Measurements from ENCODE around the gene RBM44.

The RBM44 gene

DNA sequence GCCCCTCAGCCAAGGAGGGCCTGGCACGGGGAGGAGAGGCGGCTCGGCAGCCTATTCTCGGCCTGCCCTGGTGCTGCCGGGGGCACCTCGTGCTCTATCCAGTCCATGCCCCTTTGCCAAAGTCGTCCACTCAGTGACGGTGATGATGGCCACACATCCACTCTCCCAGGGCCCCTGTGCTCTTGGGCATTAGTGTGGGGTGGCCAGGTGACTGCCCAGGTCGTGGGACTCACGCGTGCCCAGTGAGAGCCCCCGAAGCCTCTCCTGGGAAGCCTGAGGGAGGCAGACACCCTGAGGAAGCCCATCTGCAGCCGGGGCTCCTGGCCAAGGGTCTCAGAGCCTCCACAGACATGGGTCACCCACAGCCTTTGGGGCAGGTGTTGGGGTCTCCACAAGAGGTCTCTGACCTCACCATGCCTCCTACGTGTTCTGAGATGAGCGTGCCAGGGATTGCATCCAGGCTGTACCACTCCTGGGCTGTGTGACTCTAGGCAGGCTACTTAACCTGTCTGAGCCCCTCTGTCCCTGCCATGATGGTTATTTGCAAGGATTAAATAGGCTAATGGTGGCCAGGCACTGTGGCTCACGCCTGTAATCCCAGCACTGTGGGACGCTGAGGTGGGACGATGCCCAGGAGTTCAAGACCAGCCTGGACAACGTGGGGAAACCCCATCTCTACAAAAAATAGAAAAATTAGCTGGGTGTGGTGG is 73.8 kb downstream of the RBM44 start:
- no peak for DNase-seq

DNA sequence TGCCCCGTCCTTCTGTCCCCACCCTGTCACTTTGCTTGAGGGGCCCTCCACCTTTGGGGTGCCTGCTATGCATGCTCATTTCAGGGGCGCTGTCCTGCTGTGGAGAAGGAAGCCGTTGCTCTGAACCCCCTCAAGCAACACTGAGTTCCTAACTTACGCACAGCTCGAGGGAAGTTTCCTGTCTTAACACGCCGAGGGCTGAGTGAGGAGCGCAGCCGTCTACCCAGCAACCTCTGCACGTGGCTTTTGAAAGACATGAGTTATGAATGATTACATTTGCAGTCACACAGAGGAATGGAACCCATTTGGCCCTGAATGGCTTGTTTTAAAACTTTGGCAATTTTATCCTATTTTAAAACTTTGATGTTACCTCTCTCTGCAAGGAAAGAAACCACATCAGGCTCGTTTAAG is 74.8 kb downstream of the RBM44 start:
- DNase-seq, result peak in 1 of 4 experiments; percentile 25

DNA sequence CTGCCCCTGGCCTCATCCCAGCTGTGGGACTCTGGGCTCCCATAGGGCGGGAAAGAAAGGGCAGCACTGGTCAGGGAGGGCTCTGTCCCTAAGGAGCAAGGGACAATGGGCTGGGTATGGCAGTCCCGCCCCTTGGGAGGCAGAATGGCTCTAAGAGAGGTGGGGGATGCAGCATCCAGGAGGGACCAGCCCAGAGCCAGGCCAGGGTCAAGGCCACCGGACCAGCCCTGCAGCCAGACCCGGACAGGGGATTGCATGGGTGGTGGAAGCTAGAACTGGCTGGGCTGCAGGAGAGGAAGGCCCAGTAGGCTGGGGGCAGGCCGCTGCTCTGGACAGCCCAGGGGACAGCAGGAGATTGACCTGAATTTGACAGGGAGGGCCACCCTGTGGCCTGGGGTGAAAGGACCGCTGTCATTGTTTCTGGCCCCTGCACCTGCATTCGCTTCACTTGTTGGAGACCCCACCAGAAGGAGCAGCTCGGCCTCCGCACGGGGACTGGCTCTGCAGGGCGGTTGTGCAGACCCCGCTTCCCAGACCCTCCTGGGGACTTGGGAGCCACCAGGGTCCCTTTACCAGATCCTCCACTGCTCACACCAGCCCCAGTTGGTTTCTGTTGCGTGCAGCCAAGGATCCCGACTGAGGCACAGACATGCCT is 75.4 kb downstream of the RBM44 start:
- no peak for DNase-seq

- DNase-seq, result no peak
Observed at GRCh38 chr2:237874585-237875161, 76.1 kb downstream of the RBM44 start.

DNA sequence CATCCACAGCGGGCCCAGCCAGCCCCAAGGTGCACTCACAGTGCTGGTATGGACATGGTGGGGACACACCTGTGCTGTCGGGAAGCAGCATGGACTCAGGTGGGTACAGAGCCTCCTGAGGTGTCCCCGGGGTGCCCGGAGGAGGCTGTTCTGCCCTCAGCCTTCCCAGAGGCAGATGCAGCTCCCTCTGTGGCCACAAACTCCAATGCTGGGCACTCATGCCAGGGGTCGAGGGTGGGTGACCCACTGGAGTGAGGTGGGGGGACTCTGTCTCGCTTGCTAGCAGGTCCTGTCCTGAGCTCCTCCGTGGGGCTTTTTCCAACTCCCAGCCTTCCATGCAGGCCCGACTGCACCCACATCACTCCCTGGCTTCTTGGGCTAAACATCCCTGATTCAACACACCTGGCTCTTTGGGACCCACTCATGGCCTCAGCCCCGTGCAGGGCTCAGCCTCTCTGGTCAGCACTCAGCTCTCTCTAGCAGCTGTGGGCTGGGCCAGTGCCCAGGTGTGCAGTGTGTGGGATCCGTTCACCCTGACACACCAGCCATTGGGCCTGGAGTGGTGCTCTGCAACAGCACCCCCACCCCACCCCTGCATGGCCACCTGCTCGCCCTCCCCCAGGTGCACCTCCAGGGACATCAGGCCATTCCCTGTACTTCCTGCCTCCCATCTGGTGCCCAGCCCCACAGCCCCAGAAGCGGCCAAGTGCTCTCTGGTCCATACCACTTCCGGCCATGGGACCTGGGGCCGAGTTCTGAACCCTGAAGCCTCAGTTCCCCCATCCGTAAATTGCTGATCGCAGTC is 76.9 kb downstream of the RBM44 start:
- no peak for DNase-seq

DNA sequence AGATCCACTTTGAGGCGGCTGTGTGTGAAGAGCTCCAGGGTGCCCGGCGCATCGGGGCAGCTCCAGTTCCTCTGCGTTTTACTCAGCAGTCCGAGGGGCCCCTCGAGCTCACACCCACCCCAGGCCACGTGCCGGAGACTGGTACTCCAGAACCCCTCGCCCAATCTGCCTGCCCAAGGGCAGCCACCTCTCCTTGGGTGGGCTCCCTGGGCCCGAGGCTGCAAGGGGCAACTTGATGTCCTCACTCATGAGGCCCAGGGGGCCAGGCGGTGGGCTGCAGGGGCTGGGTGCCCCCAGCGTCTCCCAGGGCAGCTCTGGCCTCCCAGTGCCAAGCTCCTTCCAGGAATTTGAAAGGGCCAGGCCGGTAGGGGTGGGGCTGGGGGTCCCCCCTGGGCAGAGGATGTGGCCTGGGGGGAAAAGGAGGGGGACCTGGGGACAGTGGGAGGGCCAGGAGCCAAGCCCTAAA is 77.5 kb downstream of the RBM44 start:
- no peak for DNase-seq

DNA sequence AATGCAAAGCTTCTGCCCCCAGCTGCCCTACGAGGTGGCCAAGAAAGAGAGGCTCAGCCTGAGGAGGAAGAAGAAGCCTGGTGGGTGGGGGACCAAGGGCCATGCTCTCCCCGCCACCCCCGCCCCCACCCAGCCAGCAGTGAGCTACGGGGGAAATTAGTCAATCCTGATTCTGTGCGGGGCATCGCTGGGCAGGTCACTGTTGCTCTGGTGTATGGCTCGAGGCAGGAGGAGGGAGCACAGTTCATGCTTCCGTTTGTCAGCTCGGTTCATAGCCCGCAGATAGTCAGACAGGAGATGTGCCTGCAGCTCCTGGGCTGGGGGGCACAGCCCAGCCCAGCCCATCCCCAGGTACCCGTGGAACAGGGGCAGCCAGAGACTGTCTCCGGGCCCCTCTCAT is 78.0 kb downstream of the RBM44 start:
- DNase-seq, result no peak

- DNase-seq, result no peak
Observed at GRCh38 chr2:237876951-237877491, 78.4 kb downstream of the RBM44 start.

DNA sequence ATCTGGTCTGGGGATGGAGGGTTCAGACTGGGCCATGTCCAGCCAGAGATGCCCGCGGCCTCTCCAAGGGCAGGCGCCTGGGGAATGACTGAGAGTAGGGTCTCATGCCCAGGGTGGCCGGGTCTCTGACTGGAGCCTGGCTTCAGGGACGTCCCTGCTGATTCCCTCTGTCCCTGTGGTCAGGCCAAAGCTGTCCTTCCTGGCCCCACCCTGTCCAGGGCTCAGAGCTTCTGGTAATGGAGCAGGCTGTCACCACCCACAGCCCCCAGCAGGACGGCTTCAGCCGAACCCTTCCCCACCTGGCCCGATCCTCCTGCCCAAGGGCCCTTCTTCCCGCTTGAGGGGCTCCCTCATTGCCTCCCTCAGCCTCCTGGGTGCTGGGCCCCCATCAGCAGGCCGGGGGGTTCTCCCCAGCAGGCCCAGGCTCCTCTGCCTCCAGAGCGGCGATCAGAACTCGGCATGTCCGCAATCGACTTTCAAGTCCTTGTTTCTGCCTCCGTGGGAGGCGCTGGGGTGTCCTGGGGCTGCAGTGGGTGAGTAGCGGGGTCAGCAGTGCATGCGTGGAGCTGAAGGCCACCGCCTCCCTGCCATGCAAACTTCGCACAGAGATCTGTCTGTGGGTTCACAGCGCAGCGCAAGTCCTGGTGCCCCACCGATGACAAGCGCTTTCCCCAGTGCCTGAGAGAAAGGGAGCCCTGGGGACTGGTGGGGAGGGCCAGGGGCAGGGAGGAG is 79.2 kb downstream of the RBM44 start:
- no peak for DNase-seq

GRCh38 chr2:237878321-237879057 is 79.9 kb downstream of the RBM44 start:
- DNase-seq, result no peak

GRCh38 chr2:237879058-237879430 is 80.5 kb downstream of the RBM44 start:
- no peak for DNase-seq

GRCh38 chr2:237879991-237880560 is 81.5 kb downstream of the RBM44 start:
- DNase-seq, result no peak

GRCh38 chr2:237882510-237883481 is 84.2 kb downstream of the RBM44 start:
- DNase-seq, result no peak

- DNase-seq, result no peak
Observed at GRCh38 chr2:237883951-237884446, 85.4 kb downstream of the RBM44 start.

- no peak for DNase-seq
Observed at GRCh38 chr2:237884681-237885080, 86.1 kb downstream of the RBM44 start.

- no peak for DNase-seq
Observed at GRCh38 chr2:237885111-237885930, 86.7 kb downstream of the RBM44 start.

DNA sequence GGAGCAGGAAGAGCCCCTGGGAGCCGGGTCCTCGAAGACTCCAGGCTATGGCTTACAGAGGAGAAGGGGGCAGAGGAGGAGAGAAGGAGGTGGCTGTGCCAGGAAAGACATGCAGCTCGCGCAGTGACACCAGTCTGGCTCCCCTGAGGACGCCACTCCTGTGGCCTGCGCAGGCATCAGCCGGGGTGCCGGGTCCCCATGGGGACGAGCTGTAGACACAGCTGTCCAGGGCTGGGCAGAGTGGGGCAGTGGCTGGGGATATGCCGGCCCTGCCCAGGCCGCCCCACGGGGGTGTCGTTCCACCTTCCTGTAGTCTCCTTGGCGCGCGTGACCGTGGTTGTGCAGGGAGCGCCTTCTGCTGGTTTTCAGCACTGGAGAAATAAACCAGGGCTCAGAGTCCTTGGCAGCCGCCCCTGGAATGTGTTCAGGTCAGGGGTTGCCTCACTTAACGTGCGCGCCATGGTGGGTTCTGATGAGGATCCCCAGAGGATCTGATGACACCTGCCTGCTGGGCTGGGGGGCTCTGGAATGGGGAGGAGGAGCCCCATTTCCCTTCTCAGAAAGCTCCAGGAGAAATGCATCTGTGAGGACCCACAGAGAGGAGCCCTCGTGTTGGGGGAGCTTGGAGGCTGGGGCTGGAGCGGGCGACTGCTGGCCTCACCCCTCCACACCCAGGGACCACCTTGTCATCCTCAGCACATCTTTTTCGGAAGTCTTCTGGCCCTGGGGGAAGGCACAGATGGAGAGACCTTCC is 87.5 kb downstream of the RBM44 start:
- no peak for DNase-seq
